ENCODE data around the gene NCOA5. TPM values are rescaled to one million over a fixed set of nuclear protein-coding genes. Genes with fewer than 3 reads are reported as not detected.
"Not testable (repeated sequence)": the region's sequence is repeated elsewhere in the genome, so short reads cannot be mapped to it uniquely, and the experiment has no call there.

NCOA5 gene
- total RNA-seq, 1 experiment from 2014 or later = 34.4 TPM

- Mint-ChIP-seq H3K4me3 (ENCODE audit: low read depth, unreplicated experiment) (no peak overlapping the region), H3K36me3 (ENCODE audit: insufficient read depth, unreplicated experiment) (no peaks in the 10 kb centered on the region), H3K27ac (ENCODE audit: unreplicated experiment) (no peak overlapping the region), H3K4me1 (ENCODE audit: low read depth, unreplicated experiment) (no peaks in the 10 kb centered on the region), H3K9me3 (ENCODE audit: low read depth, unreplicated experiment) (no peaks in the 10 kb centered on the region), H3K27me3 (ENCODE audit: unreplicated experiment) (peaks cover 78% of the 10 kb centered on the region)
- CTCF ChIA-PET = no interaction called here
- intact Hi-C loops (cut with micrococcal nuclease; ENCODE audit: unreplicated experiment) = no loop called here
- BruUV-seq (replicated peaks) = no TSS peak
- DNase-seq = no peak
- TF ChIP-seq CTCF (IDR thresholded peaks at IDR 0.05; ENCODE audit: unreplicated experiment) = no peak
Observed at GRCh38 chr20:46102940-46103339, 13.2 kb upstream of the NCOA5 start.

- no peak for TF ChIP-seq CTCF (IDR thresholded peaks at IDR 0.05; ENCODE audit: unreplicated experiment)
- Mint-ChIP-seq H3K27ac (ENCODE audit: unreplicated experiment) (no peak overlapping the region), H3K4me1 (ENCODE audit: low read depth, unreplicated experiment) (no peaks in the 10 kb centered on the region), H3K36me3 (ENCODE audit: insufficient read depth, unreplicated experiment) (no peaks in the 10 kb centered on the region), H3K9me3 (ENCODE audit: low read depth, unreplicated experiment) (no peaks in the 10 kb centered on the region), H3K4me3 (ENCODE audit: low read depth, unreplicated experiment) (no peak overlapping the region), H3K27me3 (ENCODE audit: unreplicated experiment) (peaks cover 68% of the 10 kb centered on the region)
- BruUV-seq (replicated peaks) = no TSS peak
- intact Hi-C loops (cut with micrococcal nuclease; ENCODE audit: unreplicated experiment) = no loop called here
- DNase-seq = no peak
- CTCF ChIA-PET = no interaction called here
Observed at GRCh38 chr20:46101957-46102356, 12.2 kb upstream of the NCOA5 start.

GRCh38 chr20:46100988-46101387 lies 11.2 kb upstream of the NCOA5 start:
- H3K4me1 Mint-ChIP-seq (ENCODE audit: low read depth, unreplicated experiment) = no peaks in the 10 kb centered on the region
- H3K27me3 Mint-ChIP-seq (ENCODE audit: unreplicated experiment) = peaks cover 58% of the 10 kb centered on the region
- CTCF ChIA-PET = no interaction called here
- no peak overlapping the region for H3K27ac Mint-ChIP-seq (ENCODE audit: unreplicated experiment)
- H3K9me3 Mint-ChIP-seq (ENCODE audit: low read depth, unreplicated experiment) = no peaks in the 10 kb centered on the region
- intact Hi-C loops (cut with micrococcal nuclease; ENCODE audit: unreplicated experiment) = no loop called here
- no peak for TF ChIP-seq CTCF (IDR thresholded peaks at IDR 0.05; ENCODE audit: unreplicated experiment)
- no peak for DNase-seq
- H3K36me3 Mint-ChIP-seq (ENCODE audit: insufficient read depth, unreplicated experiment) = no peaks in the 10 kb centered on the region
- no TSS peak for BruUV-seq (replicated peaks)
- no peak overlapping the region for H3K4me3 Mint-ChIP-seq (ENCODE audit: low read depth, unreplicated experiment)

- H3K27ac Mint-ChIP-seq (ENCODE audit: unreplicated experiment); BruUV-seq (replicated peaks); H3K36me3 Mint-ChIP-seq (ENCODE audit: insufficient read depth, unreplicated experiment); intact Hi-C loops (cut with micrococcal nuclease; ENCODE audit: unreplicated experiment); H3K9me3 Mint-ChIP-seq (ENCODE audit: low read depth, unreplicated experiment); CTCF ChIA-PET; H3K4me1 Mint-ChIP-seq (ENCODE audit: low read depth, unreplicated experiment); DNase-seq; H3K4me3 Mint-ChIP-seq (ENCODE audit: low read depth, unreplicated experiment): not testable (repeated sequence)
- H3K27me3 Mint-ChIP-seq (ENCODE audit: unreplicated experiment) = peaks cover 53% of the 10 kb centered on the region
Observed at GRCh38 chr20:46100444-46100843, 10.7 kb upstream of the NCOA5 start.

- no TSS peak for BruUV-seq (replicated peaks)
- H3K27ac Mint-ChIP-seq (ENCODE audit: unreplicated experiment) = no peak overlapping the region
- peaks cover 45% of the 10 kb centered on the region for H3K27me3 Mint-ChIP-seq (ENCODE audit: unreplicated experiment)
- intact Hi-C loops (cut with micrococcal nuclease; ENCODE audit: unreplicated experiment) = no loop called here
- H3K4me1 Mint-ChIP-seq (ENCODE audit: low read depth, unreplicated experiment) = no peaks in the 10 kb centered on the region
- no peak for DNase-seq
- no peak overlapping the region for H3K4me3 Mint-ChIP-seq (ENCODE audit: low read depth, unreplicated experiment)
- CTCF ChIA-PET = no interaction called here
- H3K36me3 Mint-ChIP-seq (ENCODE audit: insufficient read depth, unreplicated experiment) = no peaks in the 10 kb centered on the region
- no peak for TF ChIP-seq CTCF (IDR thresholded peaks at IDR 0.05; ENCODE audit: unreplicated experiment)
- H3K9me3 Mint-ChIP-seq (ENCODE audit: low read depth, unreplicated experiment) = no peaks in the 10 kb centered on the region
Observed at GRCh38 chr20:46099491-46100287, 9.9 kb upstream of the NCOA5 start.

Data from Calu3 (cell line).